HG02852 (cell line): Measurements from ENCODE around the gene LYZL1.
"Not testable (repeated sequence)": the region's sequence is repeated elsewhere in the genome, so short reads cannot be mapped to it uniquely, and the experiment has no call there.

Experiments used
- ATAC-seq: cut with Tn5 transposase; IDR thresholded peaks from one replicate; pipeline ENCODE4 v1.9.1; 2021; ENCODE audit warnings: mild to moderate bottlenecking, moderate library complexity; ENCODE audit not compliant: unreplicated experiment

LYZL1 gene

GRCh38 chr10:29304995-29305335, 16.1 kb downstream of the LYZL1 start:
- no peak for ATAC-seq

- no peak for ATAC-seq
Measured at GRCh38 chr10:29306688-29307087, 17.8 kb downstream of the LYZL1 start.

- not testable (repeated sequence) for ATAC-seq
Measured at GRCh38 chr10:29308142-29308541, 19.3 kb downstream of the LYZL1 start.

GRCh38 chr10:29309465-29309864, 20.6 kb downstream of the LYZL1 start:
- ATAC-seq: no peak

- ATAC-seq: not testable (repeated sequence)
Measured at GRCh38 chr10:29310463-29310862, 21.6 kb downstream of the LYZL1 start.

GRCh38 chr10:29313071-29313470, 24.2 kb downstream of the LYZL1 start:
- no peak for ATAC-seq

DNA sequence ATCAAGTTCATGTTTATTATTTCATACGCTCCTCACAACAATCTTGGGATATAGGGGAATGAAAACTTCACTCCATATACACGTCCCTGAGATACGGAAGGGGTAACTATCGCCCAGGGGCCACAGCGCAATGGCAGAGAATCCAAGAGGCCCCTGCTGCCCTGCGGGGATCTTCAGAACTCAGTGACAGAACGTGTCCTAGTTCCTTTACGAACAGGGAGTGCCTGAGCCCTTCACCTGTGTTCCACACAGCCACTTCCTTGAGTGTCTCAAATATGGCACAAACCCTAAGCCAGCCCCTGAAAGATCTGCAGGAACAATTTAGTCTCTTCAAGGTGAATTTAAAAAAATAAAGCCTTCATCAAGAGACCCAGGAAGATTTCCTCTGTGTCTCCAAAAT, 25.9 kb downstream of the LYZL1 start:
- no peak for ATAC-seq

DNA sequence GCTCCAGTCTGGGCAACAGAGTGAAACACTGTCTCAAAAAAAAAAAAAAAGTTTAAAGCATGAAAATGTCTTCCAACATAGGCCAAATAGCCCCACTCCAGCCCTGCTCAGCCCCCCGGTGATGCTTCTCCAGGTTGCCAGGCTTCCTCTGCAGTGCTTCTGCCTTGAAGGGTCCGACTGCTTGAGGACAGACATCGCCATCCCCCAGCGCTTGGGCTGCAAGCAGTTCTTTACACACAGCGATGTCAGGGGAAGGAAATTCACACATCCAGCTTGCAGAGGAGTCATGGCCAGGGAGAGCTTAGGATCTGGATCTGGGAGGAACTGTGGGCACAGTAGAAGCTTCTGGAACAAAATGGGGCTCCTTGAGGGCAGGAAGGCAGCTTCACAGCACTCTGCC, 26.9 kb downstream of the LYZL1 start:
- no peak for ATAC-seq

DNA sequence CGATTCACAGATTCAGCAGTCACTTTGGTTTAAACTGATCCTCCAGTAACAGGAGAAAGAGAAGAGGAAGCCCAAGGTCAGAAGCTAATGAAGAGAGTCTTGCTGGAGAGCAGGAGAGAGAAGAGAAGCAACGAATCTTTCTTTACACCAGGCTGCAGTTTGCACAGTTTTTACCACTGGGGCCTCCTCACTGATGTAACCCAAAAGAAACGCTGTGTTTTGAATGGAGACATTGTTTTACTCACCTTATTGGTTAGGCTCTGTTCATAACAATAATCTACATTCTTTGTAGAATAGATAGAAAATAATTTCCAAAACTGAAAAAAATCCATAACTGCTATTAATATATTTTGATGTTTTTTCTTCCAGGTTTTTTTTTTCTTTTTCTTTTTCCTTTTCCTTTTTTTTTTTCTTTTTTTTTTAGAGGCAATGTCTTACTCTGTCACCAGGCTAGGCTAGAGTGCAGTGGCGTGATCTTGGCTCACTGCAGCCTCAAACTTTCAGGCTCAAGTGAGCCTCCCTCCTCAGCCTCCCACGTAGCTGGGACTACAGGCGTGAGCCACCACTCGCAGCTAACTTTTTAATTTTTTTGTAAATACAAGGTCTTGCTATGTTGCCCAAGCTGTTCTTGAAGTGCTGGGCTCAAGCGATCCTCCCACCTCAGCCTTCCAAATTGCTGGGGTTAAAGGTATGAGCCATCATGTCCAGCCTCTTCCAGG, 27.6 kb downstream of the LYZL1 start:
- no peak for ATAC-seq

DNA sequence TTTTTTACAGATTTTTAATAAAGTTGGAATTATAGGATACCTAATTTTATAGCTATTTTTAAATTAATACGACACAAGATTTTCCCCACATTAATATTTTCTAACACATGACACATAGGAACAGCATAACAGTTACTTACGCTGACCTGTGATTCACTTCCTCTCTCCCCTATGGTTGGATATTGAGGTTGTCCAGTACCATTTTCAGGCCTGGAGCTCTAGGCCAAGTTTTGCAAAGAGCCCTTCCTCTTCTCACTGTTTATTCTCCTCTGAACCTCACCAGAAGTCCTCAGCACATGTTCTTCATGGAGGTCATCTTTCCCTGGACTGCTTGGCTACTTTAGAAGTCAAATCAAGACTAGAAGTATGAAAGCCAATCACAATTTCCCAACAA, 28.2 kb downstream of the LYZL1 start:
- ATAC-seq: no peak

- no peak for ATAC-seq
Measured at GRCh38 chr10:29317423-29318021, 28.7 kb downstream of the LYZL1 start.

GRCh38 chr10:29318141-29319071, 29.5 kb downstream of the LYZL1 start:
- ATAC-seq: not testable (repeated sequence)

- no peak for ATAC-seq
Measured at GRCh38 chr10:29319205-29319781, 30.4 kb downstream of the LYZL1 start.

DNA sequence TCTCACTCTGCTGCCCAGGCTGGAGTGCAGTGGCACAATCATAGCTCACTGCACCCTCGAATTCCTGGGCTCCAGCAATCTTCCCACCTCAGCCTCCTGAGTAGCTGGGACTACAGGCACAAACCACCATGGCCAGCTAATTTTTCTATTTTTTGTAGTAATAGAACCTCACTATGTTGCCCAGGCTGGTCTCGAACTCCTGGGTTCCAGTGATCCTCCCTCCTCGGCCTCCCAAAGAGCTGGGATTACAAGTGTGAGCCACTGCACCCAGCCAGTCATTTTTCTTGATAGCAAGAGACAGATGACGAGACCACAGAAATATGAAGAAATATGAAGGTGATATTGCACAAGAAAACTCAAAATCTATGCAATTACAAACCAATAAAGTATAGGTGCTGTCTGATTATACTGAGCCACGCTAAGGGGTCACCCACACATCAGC, 31.8 kb downstream of the LYZL1 start:
- ATAC-seq: not testable (repeated sequence)

DNA sequence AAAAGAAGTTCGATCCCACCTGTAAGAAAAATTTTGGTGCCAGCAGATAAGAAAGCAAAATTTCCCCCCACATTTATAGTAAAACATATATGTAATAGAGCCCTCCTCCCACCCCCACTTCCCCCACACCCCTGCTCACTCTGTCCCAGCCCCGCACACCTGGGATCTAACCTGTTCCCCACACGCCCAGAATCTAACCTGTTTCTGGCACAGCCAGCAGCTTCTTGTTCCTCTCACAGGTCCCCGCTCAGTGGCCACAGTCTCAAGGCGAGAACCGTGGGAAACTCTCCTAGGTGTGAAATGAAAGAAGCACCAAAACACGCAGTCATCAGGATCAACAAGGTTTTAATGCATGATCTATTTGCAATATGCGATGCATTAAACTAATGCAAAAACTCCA, 32.8 kb downstream of the LYZL1 start:
- no peak for ATAC-seq

DNA sequence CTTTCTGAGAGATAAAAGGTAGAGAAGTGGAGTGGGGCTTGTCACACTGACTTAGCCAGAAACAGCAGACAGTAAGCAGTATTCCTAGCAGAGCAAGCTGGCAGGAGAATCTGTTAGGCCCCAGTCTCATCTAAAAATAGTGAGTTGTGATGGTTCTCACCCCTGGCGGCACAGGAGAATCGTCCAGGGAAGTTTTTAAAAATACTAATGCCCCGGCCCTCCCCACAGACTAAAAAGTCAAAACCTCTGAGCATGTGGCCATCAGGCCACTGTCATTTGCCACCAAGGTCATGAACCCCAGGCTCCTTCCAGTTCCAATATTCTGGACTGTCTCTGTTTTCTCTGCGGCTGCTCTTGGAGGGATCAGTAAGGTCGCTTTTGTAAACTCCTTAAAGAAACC, 34.0 kb downstream of the LYZL1 start:
- ATAC-seq: no peak

DNA sequence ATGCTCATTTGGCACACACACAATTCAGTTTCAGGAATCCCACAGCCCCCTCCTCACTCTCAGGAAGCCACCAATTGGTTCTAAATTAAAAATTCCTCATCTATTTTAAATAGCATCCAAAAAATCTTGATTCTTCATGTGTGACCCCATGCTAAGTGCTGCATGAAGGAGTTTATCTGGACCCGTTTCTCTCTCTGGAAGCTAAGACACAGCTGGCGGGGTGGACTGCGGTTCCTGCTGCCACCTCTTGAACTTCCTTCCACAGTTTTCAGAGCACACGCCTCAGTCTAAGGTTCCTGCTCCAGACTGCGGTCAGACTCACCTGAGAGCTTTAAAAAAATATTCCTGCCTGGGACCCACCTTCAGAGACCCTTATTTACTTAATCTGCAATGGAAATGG, 34.5 kb downstream of the LYZL1 start:
- no peak for ATAC-seq

DNA sequence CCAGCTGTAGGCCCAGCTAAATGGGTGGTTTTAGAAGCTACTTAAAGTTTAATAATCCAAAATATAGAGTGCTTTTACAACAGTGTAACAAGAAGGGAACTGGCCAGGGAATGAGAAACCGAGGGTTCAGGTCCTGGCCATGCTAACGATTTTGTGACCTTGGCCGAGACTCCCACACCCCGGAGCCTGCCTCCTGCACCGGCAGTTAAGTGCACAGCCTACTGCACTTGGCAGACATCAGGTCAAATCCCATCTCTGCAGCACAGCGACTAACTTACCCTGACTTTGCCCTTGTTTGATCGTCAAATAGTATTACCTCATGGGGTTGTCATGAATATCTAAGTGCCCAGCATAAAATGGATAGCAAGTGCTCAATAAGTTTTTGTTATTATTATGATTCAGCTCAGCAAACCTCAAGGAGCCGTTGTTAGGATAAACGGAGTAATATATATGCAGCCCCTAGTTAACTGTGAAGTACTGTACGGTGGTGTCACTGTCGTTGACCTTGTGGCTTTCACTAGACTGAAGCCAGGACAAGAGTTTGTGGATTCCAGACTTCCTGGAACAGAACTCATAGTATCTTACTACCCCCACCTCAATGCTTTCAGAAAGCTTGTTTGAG, 35.5 kb downstream of the LYZL1 start:
- no peak for ATAC-seq

DNA sequence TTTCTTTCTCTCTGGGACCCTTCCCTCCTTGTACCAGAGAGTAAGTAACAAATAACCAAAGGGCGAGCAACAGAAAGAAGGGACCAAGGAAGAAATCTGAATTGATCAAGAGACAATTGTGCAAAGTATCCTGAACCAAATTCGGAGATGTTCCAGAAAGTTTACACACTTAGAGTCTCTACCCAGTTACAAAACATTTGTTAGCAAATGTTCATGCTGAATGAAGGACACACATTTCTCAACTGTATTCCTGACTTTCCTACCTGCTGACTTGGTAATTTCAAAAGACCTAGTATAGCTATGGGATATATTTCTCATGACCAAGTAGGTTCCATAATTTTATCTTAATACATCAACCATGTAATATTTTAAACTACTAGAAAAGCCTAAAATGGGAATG, 37.4 kb downstream of the LYZL1 start:
- ATAC-seq: no peak

GRCh38 chr10:29326886-29327745, 38.2 kb downstream of the LYZL1 start:
- no peak for ATAC-seq
